Lower lobe of right lung (tissue), 2 donors: ENCODE results near the gene LCE6A. TPM values are rescaled to one million over a fixed set of nuclear protein-coding genes. Genes with fewer than 3 reads are reported as not detected.

Experiments used
- ATAC-seq, 2 donors: fragments of 200-7000 bp; cut with Tn5 transposase; one replicate each; pipeline ENCODE4 v1.9.1; 2020 to 2022; ENCODE audit warnings: mild to moderate bottlenecking in 2 of 2, moderate library complexity in 2 of 2
- DNase-seq: peaks from one replicate; pipeline ENCODE4 v3.0.0-alpha.2; 2020
- H3K27ac ChIP-seq: fragments of 200-600 bp; one replicate; pipeline ENCODE4 v1.8.0; 2022
- H3K27me3 ChIP-seq: fragments of 200-600 bp; one replicate; pipeline ENCODE4 v1.8.0; 2022; ENCODE audit warnings: low read depth
- H3K36me3 ChIP-seq: fragments of 200-600 bp; one replicate; pipeline ENCODE4 v1.8.0; 2022; ENCODE audit warnings: mild to moderate bottlenecking
- H3K4me1 ChIP-seq: fragments of 200-600 bp; one replicate; pipeline ENCODE4 v1.8.0; 2022
- H3K4me3 ChIP-seq: fragments of 200-600 bp; one replicate; pipeline ENCODE4 v1.8.0; 2022; ENCODE audit warnings: mild to moderate bottlenecking
- H3K9me3 ChIP-seq: fragments of 200-600 bp; one replicate; pipeline ENCODE4 v1.8.0; 2022
- intact Hi-C: fragments of 100-400 bp; cut with DNase I; formaldehyde crosslinking; loops from one replicate; pipeline ENCODE4 v1.11.0; 2022
- total RNA-seq: library from RNA; stranded (reverse); fragmentation: NEBNext Ultra II Directional; extraction: Animal tissue kit (Norgen Biotek cat#: 25700); gene quantifications from one replicate; pipeline ENCODE4 v1.2.1, GENCODE V29; 2021
- TF ChIP-seq, protein P1 (sequence below): fragments of 200-600 bp; IDR thresholded peaks from one replicate; pipeline ENCODE4 v1.8.0; 2022; ENCODE audit warnings: antibody characterized with exemption, mild to moderate bottlenecking
- donor health status: DM: no; HTN: yes; CAD: no; lungs with severe emphysema.

The LCE6A gene
- total RNA-seq, 1 donor from 2014 or later, result not detected

GRCh38 chr1:152855661-152856060 lies 13.0 kb downstream of the LCE6A start:
- ATAC-seq, result no peak
- no peak overlapping the region for H3K27ac ChIP-seq
- TF ChIP-seq, protein P1, sequence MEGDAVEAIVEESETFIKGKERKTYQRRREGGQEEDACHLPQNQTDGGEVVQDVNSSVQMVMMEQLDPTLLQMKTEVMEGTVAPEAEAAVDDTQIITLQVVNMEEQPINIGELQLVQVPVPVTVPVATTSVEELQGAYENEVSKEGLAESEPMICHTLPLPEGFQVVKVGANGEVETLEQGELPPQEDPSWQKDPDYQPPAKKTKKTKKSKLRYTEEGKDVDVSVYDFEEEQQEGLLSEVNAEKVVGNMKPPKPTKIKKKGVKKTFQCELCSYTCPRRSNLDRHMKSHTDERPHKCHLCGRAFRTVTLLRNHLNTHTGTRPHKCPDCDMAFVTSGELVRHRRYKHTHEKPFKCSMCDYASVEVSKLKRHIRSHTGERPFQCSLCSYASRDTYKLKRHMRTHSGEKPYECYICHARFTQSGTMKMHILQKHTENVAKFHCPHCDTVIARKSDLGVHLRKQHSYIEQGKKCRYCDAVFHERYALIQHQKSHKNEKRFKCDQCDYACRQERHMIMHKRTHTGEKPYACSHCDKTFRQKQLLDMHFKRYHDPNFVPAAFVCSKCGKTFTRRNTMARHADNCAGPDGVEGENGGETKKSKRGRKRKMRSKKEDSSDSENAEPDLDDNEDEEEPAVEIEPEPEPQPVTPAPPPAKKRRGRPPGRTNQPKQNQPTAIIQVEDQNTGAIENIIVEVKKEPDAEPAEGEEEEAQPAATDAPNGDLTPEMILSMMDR, result no peak
- DNase-seq, result no peak
- no peaks in the 10 kb centered on the region for H3K36me3 ChIP-seq
- H3K27me3 ChIP-seq, result no peaks in the 10 kb centered on the region
- intact Hi-C loops, result no loop called here
- H3K9me3 ChIP-seq, result no peaks in the 10 kb centered on the region
- H3K4me1 ChIP-seq, result no peaks in the 10 kb centered on the region
- no peak overlapping the region for H3K4me3 ChIP-seq

GRCh38 chr1:152858062-152858461 lies 15.4 kb downstream of the LCE6A start:
- Histone ChIP-seq H3K4me1 (no peaks in the 10 kb centered on the region), H3K27me3 (no peaks in the 10 kb centered on the region), H3K9me3 (no peaks in the 10 kb centered on the region), H3K36me3 (no peaks in the 10 kb centered on the region), H3K27ac (no peak overlapping the region), H3K4me3 (no peak overlapping the region)
- TF ChIP-seq, protein P1, result no peak
- no peak for ATAC-seq
- no peak for DNase-seq
- intact Hi-C loops, result no loop called here

GRCh38 chr1:152859696-152860095 lies 17.0 kb downstream of the LCE6A start, which contains the start of gene LCE7A:
Gene LCE7A (plus strand): TSS chr1:152859996. CDS start chr1:152860698, 702 bp downstream.
- DNase-seq (no peak), ATAC-seq (no peak)
- H3K4me1 ChIP-seq, result no peaks in the 10 kb centered on the region
- H3K4me3 ChIP-seq, result no peak within 1 kb of the TSS
- no peak within 1 kb of the TSS for H3K27ac ChIP-seq
- TF ChIP-seq, protein P1, result no peak
- H3K36me3 ChIP-seq, result no peaks in the 10 kb centered on the region
- no peaks in the 10 kb centered on the region for H3K27me3 ChIP-seq
- intact Hi-C loops, result no loop called here
- no peaks in the 10 kb centered on the region for H3K9me3 ChIP-seq

- no peaks in the 10 kb centered on the region for H3K36me3 ChIP-seq
Measured at GRCh38 chr1:152860129-152860528, 17.5 kb downstream of the LCE6A start.

GRCh38 chr1:152861374-152861773 lies 18.7 kb downstream of the LCE6A start:
- Histone ChIP-seq H3K36me3 (no peaks in the 10 kb centered on the region), H3K9me3 (no peaks in the 10 kb centered on the region), H3K27me3 (no peaks in the 10 kb centered on the region), H3K4me3 (no peak overlapping the region), H3K27ac (no peak overlapping the region), H3K4me1 (no peaks in the 10 kb centered on the region)
- ATAC-seq (no peak), DNase-seq (no peak)
- TF ChIP-seq, protein P1, result no peak
- intact Hi-C loops, result no loop called here

More at GRCh38 chr1:152860129-152860528, 17.5 kb downstream of the LCE6A start:
- Histone ChIP-seq H3K27ac (no peak overlapping the region), H3K4me3 (no peak overlapping the region), H3K27me3 (no peaks in the 10 kb centered on the region), H3K4me1 (no peaks in the 10 kb centered on the region), H3K9me3 (no peaks in the 10 kb centered on the region)
- intact Hi-C loops, result no loop called here
- ATAC-seq, result no peak
- DNase-seq, result no peak
- TF ChIP-seq, protein P1, result no peak

GRCh38 chr1:152864443-152864842 lies 21.8 kb downstream of the LCE6A start:
- H3K27me3 ChIP-seq, result no peaks in the 10 kb centered on the region
- ATAC-seq (no peak), DNase-seq (no peak)
- TF ChIP-seq, protein P1, result no peak
- H3K4me3 ChIP-seq, result no peak overlapping the region
- H3K27ac ChIP-seq, result no peak overlapping the region
- no peaks in the 10 kb centered on the region for H3K36me3 ChIP-seq
- intact Hi-C loops, result no loop called here
- no peaks in the 10 kb centered on the region for H3K4me1 ChIP-seq
- no peaks in the 10 kb centered on the region for H3K9me3 ChIP-seq
